Measurements from ENCODE around the gene CCBE1.
"Not testable (repeated sequence)": the region's sequence is repeated elsewhere in the genome, so short reads cannot be mapped to it uniquely, and the experiment has no call there.

CCBE1 gene

GRCh38 chr18:59697236-59697932 is at the start of gene CCBE1:
Gene CCBE1, minus strand, starts transcription at chr18:59697423.
- DNase-seq = peak; percentile 70

- peak; percentile 99 for DNase-seq
Observed at GRCh38 chr18:59744271-59744721, 47.1 kb upstream of the CCBE1 start.

GRCh38 chr18:59743566-59743965 is 46.3 kb upstream of the CCBE1 start:
- peak; percentile 82 for DNase-seq

GRCh38 chr18:59742325-59743111 is 45.3 kb upstream of the CCBE1 start:
- DNase-seq = peak; percentile 95

- DNase-seq = no peak
Observed at GRCh38 chr18:59740141-59740540, 42.9 kb upstream of the CCBE1 start.

GRCh38 chr18:59737776-59738300 is 40.6 kb upstream of the CCBE1 start:
- DNase-seq = no peak

GRCh38 chr18:59737335-59737734 is 40.1 kb upstream of the CCBE1 start:
- not testable (repeated sequence) for DNase-seq

GRCh38 chr18:59736061-59736460 is 38.8 kb upstream of the CCBE1 start:
- DNase-seq = no peak

- no peak for DNase-seq
Observed at GRCh38 chr18:59735269-59735860, 38.1 kb upstream of the CCBE1 start.

GRCh38 chr18:59733421-59733820 is 36.2 kb upstream of the CCBE1 start:
- DNase-seq = no peak

GRCh38 chr18:59730896-59731295 is 33.7 kb upstream of the CCBE1 start:
- DNase-seq = no peak

GRCh38 chr18:59729781-59730180 is 32.6 kb upstream of the CCBE1 start:
- no peak for DNase-seq

- no peak for DNase-seq
Observed at GRCh38 chr18:59728816-59729215, 31.6 kb upstream of the CCBE1 start.

- peak; percentile 51 for DNase-seq
Observed at GRCh38 chr18:59725142-59725541, 27.9 kb upstream of the CCBE1 start.

GRCh38 chr18:59724103-59724502 is 26.9 kb upstream of the CCBE1 start:
- DNase-seq = no peak

GRCh38 chr18:59721931-59722330 is 24.7 kb upstream of the CCBE1 start:
- peak; percentile 25 for DNase-seq

- DNase-seq = no peak
Observed at GRCh38 chr18:59721211-59721610, 24.0 kb upstream of the CCBE1 start.

GRCh38 chr18:59719544-59720181 is 22.4 kb upstream of the CCBE1 start:
- DNase-seq = peak; percentile 96

GRCh38 chr18:59718464-59719157 is 21.4 kb upstream of the CCBE1 start:
- peak; percentile 59 for DNase-seq

- peak; percentile 98 for DNase-seq
Observed at GRCh38 chr18:59718108-59718463, 20.9 kb upstream of the CCBE1 start.

GRCh38 chr18:59717291-59717690 is 20.1 kb upstream of the CCBE1 start:
- no peak for DNase-seq

GRCh38 chr18:59715966-59716369 is 18.7 kb upstream of the CCBE1 start:
- peak; percentile 96 for DNase-seq

- peak; percentile 21 for DNase-seq
Observed at GRCh38 chr18:59715445-59715844, 18.2 kb upstream of the CCBE1 start.

All from fibroblast of upper back skin (primary cell).